GM12872 (cell line): ENCODE results near the gene NHLRC2.

Experiments
- TF ChIP-seq, protein P1 (sequence below): IDR thresholded peaks from 3 replicates; pipeline ENCODE4 v1.5.1; 2011; ENCODE audit warnings: low read depth, mild to moderate bottlenecking, low read length, moderate library complexity; ENCODE audit not compliant: insufficient read depth

Gene NHLRC2

GRCh38 chr10:113945687-113946085, 91.2 kb downstream of the NHLRC2 start:
- TF ChIP-seq, protein P1, sequence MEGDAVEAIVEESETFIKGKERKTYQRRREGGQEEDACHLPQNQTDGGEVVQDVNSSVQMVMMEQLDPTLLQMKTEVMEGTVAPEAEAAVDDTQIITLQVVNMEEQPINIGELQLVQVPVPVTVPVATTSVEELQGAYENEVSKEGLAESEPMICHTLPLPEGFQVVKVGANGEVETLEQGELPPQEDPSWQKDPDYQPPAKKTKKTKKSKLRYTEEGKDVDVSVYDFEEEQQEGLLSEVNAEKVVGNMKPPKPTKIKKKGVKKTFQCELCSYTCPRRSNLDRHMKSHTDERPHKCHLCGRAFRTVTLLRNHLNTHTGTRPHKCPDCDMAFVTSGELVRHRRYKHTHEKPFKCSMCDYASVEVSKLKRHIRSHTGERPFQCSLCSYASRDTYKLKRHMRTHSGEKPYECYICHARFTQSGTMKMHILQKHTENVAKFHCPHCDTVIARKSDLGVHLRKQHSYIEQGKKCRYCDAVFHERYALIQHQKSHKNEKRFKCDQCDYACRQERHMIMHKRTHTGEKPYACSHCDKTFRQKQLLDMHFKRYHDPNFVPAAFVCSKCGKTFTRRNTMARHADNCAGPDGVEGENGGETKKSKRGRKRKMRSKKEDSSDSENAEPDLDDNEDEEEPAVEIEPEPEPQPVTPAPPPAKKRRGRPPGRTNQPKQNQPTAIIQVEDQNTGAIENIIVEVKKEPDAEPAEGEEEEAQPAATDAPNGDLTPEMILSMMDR, result no peak

DNA sequence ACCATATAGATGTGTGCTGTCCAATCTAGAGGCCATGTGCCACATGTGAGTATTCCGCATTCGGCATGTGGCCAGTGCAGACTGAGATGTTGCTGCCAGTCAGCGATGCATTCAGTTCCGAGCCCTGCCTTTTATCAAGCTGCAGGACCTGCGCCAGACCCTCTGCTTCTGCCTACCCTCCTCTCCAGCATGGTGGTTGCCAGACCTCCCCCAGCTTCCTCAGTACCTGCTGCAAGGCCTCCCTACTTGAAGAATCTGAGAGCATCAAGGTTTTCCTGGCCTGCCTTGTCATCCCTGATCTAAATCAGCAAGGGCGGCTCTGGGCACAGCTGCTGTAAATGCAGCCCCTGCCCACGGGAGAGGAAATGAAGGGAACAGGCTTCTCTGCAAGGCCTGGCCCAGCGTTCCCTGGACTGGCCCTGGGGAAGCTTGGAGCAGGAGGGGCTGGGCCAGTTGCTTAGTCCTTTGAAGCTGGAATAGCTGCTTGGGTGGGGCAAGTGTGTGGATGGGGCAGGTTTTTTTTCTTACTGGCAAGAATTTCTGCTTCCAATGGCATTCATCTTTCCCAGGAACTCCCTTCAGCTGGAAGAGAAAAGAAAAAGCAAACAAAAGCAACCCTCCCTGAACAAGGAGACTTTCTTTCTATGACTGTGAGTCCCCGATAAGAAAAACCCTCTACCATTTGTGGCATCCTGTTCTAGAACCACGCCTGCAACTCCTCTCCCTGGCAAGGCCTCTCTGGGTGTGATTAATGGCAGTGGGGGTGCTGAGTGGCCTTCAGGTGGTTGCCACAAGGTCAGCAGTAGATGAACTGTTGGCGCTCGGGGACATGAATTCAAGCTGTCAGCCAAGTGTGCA, 93.0 kb downstream of the NHLRC2 start:
- TF ChIP-seq, protein P1, result no peak

GRCh38 chr10:113948048-113948447, 93.6 kb downstream of the NHLRC2 start:
- TF ChIP-seq, protein P1, result no peak

DNA sequence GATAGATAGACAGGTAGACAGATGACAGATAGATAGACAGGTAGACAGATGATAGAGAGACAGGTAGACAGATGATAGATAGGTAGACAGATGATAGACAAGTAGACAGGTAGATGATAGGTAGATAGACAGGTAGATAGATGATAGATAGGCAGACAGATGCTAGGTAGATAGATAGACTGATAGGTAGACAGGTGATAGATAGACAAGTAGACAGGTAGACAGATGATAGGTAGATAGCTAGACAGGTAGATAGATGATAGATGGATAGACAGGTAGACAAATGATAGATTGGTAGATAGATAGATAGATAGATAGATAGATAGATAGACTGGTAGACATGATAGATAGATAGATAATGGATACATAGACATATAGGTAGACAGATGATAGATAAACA, 95.8 kb downstream of the NHLRC2 start:
- TF ChIP-seq, protein P1, result no peak

DNA sequence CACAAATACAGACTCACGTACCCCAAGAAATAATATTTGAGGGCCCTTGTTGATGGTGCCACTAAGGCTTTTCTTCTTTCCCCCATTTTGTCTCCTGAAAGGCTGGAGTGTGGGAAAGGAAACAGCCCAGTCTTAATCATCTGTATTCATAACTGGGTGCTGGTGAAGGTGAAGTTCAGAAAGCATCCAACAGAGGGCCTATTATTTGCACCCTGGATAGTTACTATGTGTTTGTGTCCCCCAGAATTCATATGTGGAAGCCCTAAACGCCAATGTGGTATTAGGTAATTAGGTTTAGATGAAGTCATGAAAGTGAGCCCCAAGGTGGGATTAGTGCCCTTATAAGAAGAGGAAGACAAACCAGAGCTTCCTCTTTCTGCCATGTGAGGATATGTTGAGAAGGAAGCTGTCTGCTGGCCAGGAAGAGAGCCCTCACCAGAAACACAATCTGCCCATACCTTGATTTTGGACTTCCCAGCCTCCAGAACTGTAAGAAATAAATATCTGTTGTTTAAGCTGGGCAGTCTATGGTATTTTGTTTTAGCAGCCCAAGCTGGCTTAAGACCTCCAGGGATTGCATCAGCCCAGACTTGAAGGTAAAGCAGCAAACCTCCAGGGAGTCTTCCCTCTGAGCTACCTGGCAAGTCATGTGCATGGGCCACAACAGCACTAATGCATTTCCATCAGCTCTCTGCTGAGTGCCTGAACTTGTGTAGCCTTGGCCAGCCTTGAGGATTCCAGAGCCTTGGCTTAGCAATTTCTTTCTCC, 99.2 kb downstream of the NHLRC2 start:
- TF ChIP-seq, protein P1, result peak; percentile 38; the same call in 1 of the 3 replicates

GRCh38 chr10:113954409-113954808, 99.9 kb downstream of the NHLRC2 start:
- TF ChIP-seq, protein P1, result no peak

GRCh38 chr10:113957013-113957412, 102.6 kb downstream of the NHLRC2 start:
- TF ChIP-seq, protein P1, result no peak
